GM19467 (cell line): ENCODE measurements around the gene PLA2G4D.
A peak's percentile ranks its signal among the peaks of the same experiment; 100 is the strongest.

Experiments used
- ATAC-seq: cut with Tn5 transposase; IDR thresholded peaks from one replicate; pipeline ENCODE4 v1.9.1; 2021; ENCODE audit warnings: mild to moderate bottlenecking, moderate library complexity; ENCODE audit not compliant: unreplicated experiment

Gene PLA2G4D

GRCh38 chr15:42077689-42078088 lies 16.7 kb downstream of the PLA2G4D start:
- ATAC-seq = no peak

- ATAC-seq = no peak
Measured at GRCh38 chr15:42073418-42073817, 20.9 kb downstream of the PLA2G4D start.

- ATAC-seq = no peak
Measured at GRCh38 chr15:42072141-42072685, 22.1 kb downstream of the PLA2G4D start.

- no peak for ATAC-seq
Measured at GRCh38 chr15:42071717-42072116, 22.6 kb downstream of the PLA2G4D start.

- no peak for ATAC-seq
Measured at GRCh38 chr15:42070976-42071350, 23.4 kb downstream of the PLA2G4D start.

GRCh38 chr15:42070279-42070975 lies 23.9 kb downstream of the PLA2G4D start:
- ATAC-seq = no peak

GRCh38 chr15:42069496-42070278 lies 24.7 kb downstream of the PLA2G4D start:
- ATAC-seq = no peak

GRCh38 chr15:42069025-42069424 lies 25.3 kb downstream of the PLA2G4D start:
- ATAC-seq = no peak

GRCh38 chr15:42068601-42069000 lies 25.8 kb downstream of the PLA2G4D start:
- ATAC-seq = no peak

- ATAC-seq = no peak
Measured at GRCh38 chr15:42066764-42067415, 27.5 kb downstream of the PLA2G4D start.

- ATAC-seq = no peak
Measured at GRCh38 chr15:42065468-42065867, 28.9 kb downstream of the PLA2G4D start.

GRCh38 chr15:42065033-42065432 lies 29.3 kb downstream of the PLA2G4D start:
- peak; percentile 60 for ATAC-seq

GRCh38 chr15:42064271-42064670 lies 30.1 kb downstream of the PLA2G4D start:
- ATAC-seq = no peak

GRCh38 chr15:42063122-42063848 lies 31.1 kb downstream of the PLA2G4D start:
- no peak for ATAC-seq

- no peak for ATAC-seq
Measured at GRCh38 chr15:42062284-42062806, 32.0 kb downstream of the PLA2G4D start.

- ATAC-seq = no peak
Measured at GRCh38 chr15:42060797-42061196, 33.6 kb downstream of the PLA2G4D start.

- no peak for ATAC-seq
Measured at GRCh38 chr15:42060477-42060763, 33.9 kb downstream of the PLA2G4D start.

GRCh38 chr15:42059661-42060476 lies 34.5 kb downstream of the PLA2G4D start:
- ATAC-seq = no peak

- no peak for ATAC-seq
Measured at GRCh38 chr15:42058791-42059190, 35.6 kb downstream of the PLA2G4D start.
